ENCODE measurements around the gene DAZAP1. TPM values are rescaled to one million over a fixed set of nuclear protein-coding genes. Genes with fewer than 3 reads are reported as not detected.

DAZAP1 gene
- total RNA-seq, 1 donor from 2014 or later = 107 TPM

- TF ChIP-seq EZH2 (IDR thresholded peaks at IDR 0.05) (peak; percentile 84), EZH2phosphoT487 (IDR thresholded peaks at IDR 0.05) (peak; percentile 80), CTCF (IDR thresholded peaks at IDR 0.05) (no peak)
- Mint-ChIP-seq H3K27me3 (ENCODE audit: insufficient read depth, low read depth) (peaks cover 30% of the 10 kb centered on the region), H3K9me3 (no peaks in the 10 kb centered on the region), H3K27ac (no peak overlapping the region), H3K4me3 (no peak overlapping the region), H3K4me1 (peaks cover 4% of the 10 kb centered on the region), H3K36me3 (peaks cover 4% of the 10 kb centered on the region)
- Histone ChIP-seq H3K79me2 (ENCODE audit: low read depth) (no peaks in the 10 kb centered on the region), H3K27ac (no peak overlapping the region), H4K20me1 (ENCODE audit: low read depth) (peaks cover 95% of the 10 kb centered on the region), H3F3A (ENCODE audit: low read depth) (peaks cover 50% of the 10 kb centered on the region), H2AFZ (replicated peaks) (no peak overlapping the region), H3K4me1 (peaks cover 43% of the 10 kb centered on the region), H3K9ac (no peak overlapping the region), H3K4me2 (peak overlapping the region; percentile 72), H3K4me3 (peak overlapping the region; percentile 16), H3K36me3 (no peaks in the 10 kb centered on the region), H3K9me3 (ENCODE audit: low read depth) (no peaks in the 10 kb centered on the region), H3K27me3 (peaks cover 100% of the 10 kb centered on the region)
- no peak for DNase-seq (ENCODE audit: low spot score)
These were observed 61.0 kb downstream of the DAZAP1 start for GRCh38 chr19:1468274-1468820.

GRCh38 chr19:1468821-1469254 lies 61.5 kb downstream of the DAZAP1 start:
- Histone ChIP-seq H3K27me3 (peaks cover 100% of the 10 kb centered on the region), H3K79me2 (ENCODE audit: low read depth) (no peaks in the 10 kb centered on the region), H3K4me2 (peak overlapping the region; percentile 72), H3K9ac (no peak overlapping the region), H3K36me3 (no peaks in the 10 kb centered on the region), H2AFZ (replicated peaks) (no peak overlapping the region), H4K20me1 (ENCODE audit: low read depth) (peaks cover 95% of the 10 kb centered on the region), H3K4me3 (peak overlapping the region; percentile 16), H3F3A (ENCODE audit: low read depth) (peaks cover 50% of the 10 kb centered on the region), H3K4me1 (peaks cover 43% of the 10 kb centered on the region), H3K27ac (no peak overlapping the region), H3K9me3 (ENCODE audit: low read depth) (no peaks in the 10 kb centered on the region)
- H3K27ac Mint-ChIP-seq = no peak overlapping the region
- peak; percentile 76 for DNase-seq (ENCODE audit: low spot score)
- H3K4me3 Mint-ChIP-seq = no peak overlapping the region
- no peaks in the 10 kb centered on the region for H3K9me3 Mint-ChIP-seq
- H3K36me3 Mint-ChIP-seq = peaks cover 4% of the 10 kb centered on the region
- H3K4me1 Mint-ChIP-seq = peaks cover 4% of the 10 kb centered on the region
- H3K27me3 Mint-ChIP-seq (ENCODE audit: insufficient read depth, low read depth) = peaks cover 30% of the 10 kb centered on the region
- TF ChIP-seq CTCF (IDR thresholded peaks at IDR 0.05) (peak; percentile 22), EZH2phosphoT487 (IDR thresholded peaks at IDR 0.05) (no peak), EZH2 (IDR thresholded peaks at IDR 0.05) (no peak)

- Histone ChIP-seq H4K20me1 (ENCODE audit: low read depth) (peaks cover 95% of the 10 kb centered on the region), H3K9me3 (ENCODE audit: low read depth) (no peaks in the 10 kb centered on the region), H3F3A (ENCODE audit: low read depth) (peaks cover 50% of the 10 kb centered on the region), H3K27me3 (peaks cover 98% of the 10 kb centered on the region), H3K4me2 (peak overlapping the region; percentile 76), H3K27ac (no peak overlapping the region), H3K9ac (no peak overlapping the region), H2AFZ (replicated peaks) (no peak overlapping the region), H3K4me1 (peaks cover 43% of the 10 kb centered on the region), H3K36me3 (no peaks in the 10 kb centered on the region), H3K79me2 (ENCODE audit: low read depth) (no peaks in the 10 kb centered on the region), H3K4me3 (peak overlapping the region; percentile 45)
- Mint-ChIP-seq H3K4me3 (no peak overlapping the region), H3K4me1 (peaks cover 4% of the 10 kb centered on the region), H3K27me3 (ENCODE audit: insufficient read depth, low read depth) (peaks cover 27% of the 10 kb centered on the region), H3K27ac (no peak overlapping the region), H3K36me3 (peaks cover 2% of the 10 kb centered on the region), H3K9me3 (no peaks in the 10 kb centered on the region)
- no peak for TF ChIP-seq EZH2phosphoT487 (IDR thresholded peaks at IDR 0.05)
- TF ChIP-seq CTCF (IDR thresholded peaks at IDR 0.05) = no peak
- DNase-seq (ENCODE audit: low spot score) = peak; percentile 73
These were observed 62.1 kb downstream of the DAZAP1 start for GRCh38 chr19:1469255-1470054.
